NB4 (cell line): ENCODE results near the gene MSI2.

Source experiments
- CTCF ChIP-seq: IDR thresholded peaks from one replicate; pipeline ENCODE4 v1.5.1; 2012; ENCODE audit warnings: low read depth, low read length
- MAX ChIP-seq: IDR thresholded peaks from 2 replicates; pipeline ENCODE4 v1.6.1; 2011; ENCODE audit warnings: low read depth, low read length
- MYC ChIP-seq: IDR thresholded peaks from 2 replicates; pipeline ENCODE4 v1.6.1; 2011; ENCODE audit warnings: low read depth, low read length
- POLR2A ChIP-seq: IDR thresholded peaks from 2 replicates; pipeline ENCODE4 v1.6.1; 2011; ENCODE audit warnings: mild to moderate bottlenecking; ENCODE audit not compliant: insufficient read length; ENCODE audit errors: extremely low read depth

GRCh38 chr17:57701124-57701523 lies 444.8 kb downstream of the MSI2 start:
- TF ChIP-seq CTCF, result no peak
- TF ChIP-seq POLR2A, result no peak
- TF ChIP-seq MYC, result no peak
- no peak for TF ChIP-seq MAX
